Mesothelial cell of epicardium (in vitro differentiated cells): ENCODE results near the gene KLF7. TPM values are rescaled to one million over a fixed set of nuclear protein-coding genes. Genes with fewer than 3 reads are reported as not detected.

Experiments
- DNase-seq, 2 experiments: peaks; one replicate each; pipeline ENCODE4 v3.0.0; 2021; ENCODE audit warnings: low spot score in 2 of 2; ENCODE audit not compliant: unreplicated experiment in 2 of 2
- H3K27ac Mint-ChIP-seq: 2 replicates; pipeline ENCODE4 v1.8.0; 2021; ENCODE audit warnings: mixed read lengths
- H3K27me3 Mint-ChIP-seq: 2 replicates; pipeline ENCODE4 v1.8.0; 2021; ENCODE audit warnings: low read depth, mixed read lengths
- H3K36me3 Mint-ChIP-seq: 2 replicates; pipeline ENCODE4 v1.8.0; 2021; ENCODE audit warnings: mixed read lengths
- H3K4me1 Mint-ChIP-seq: 2 replicates; pipeline ENCODE4 v1.8.0; 2021; ENCODE audit warnings: mixed read lengths
- H3K4me3 Mint-ChIP-seq: 2 replicates; pipeline ENCODE4 v1.8.0; 2021; ENCODE audit warnings: mild to moderate bottlenecking, moderate library complexity, mixed read lengths
- H3K9me3 Mint-ChIP-seq: 2 replicates; pipeline ENCODE4 v1.8.0; 2021; ENCODE audit warnings: mixed read lengths
- CTCF ChIP-seq: fragments of 200-600 bp; sonication (generic); IDR thresholded peaks from one replicate; pipeline ENCODE4 v1.5.0; 2021; ENCODE audit warnings: antibody characterized with exemption; ENCODE audit not compliant: unreplicated experiment
- total RNA-seq: library from RNA; stranded (reverse); gene quantifications from 3 replicates; pipeline ENCODE4 v1.2.1, GENCODE V29; 2021

KLF7 gene
- total RNA-seq, 1 donor from 2014 or later = 17.8 TPM

GRCh38 chr2:207115715-207116364, 49.9 kb downstream of the KLF7 start:
- no peak overlapping the region for H3K4me3 Mint-ChIP-seq
- H3K4me1 Mint-ChIP-seq = peaks cover 10% of the 10 kb centered on the region
- DNase-seq = no peak
- H3K9me3 Mint-ChIP-seq = no peaks in the 10 kb centered on the region
- no peak for TF ChIP-seq CTCF
- H3K27ac Mint-ChIP-seq = no peak overlapping the region
- no peaks in the 10 kb centered on the region for H3K27me3 Mint-ChIP-seq
- no peaks in the 10 kb centered on the region for H3K36me3 Mint-ChIP-seq

GRCh38 chr2:207113414-207113813, 52.3 kb downstream of the KLF7 start:
- no peak overlapping the region for H3K27ac Mint-ChIP-seq

GRCh38 chr2:207112785-207113184, 53.0 kb downstream of the KLF7 start:
- Mint-ChIP-seq H3K27ac (no peak overlapping the region), H3K36me3 (no peaks in the 10 kb centered on the region), H3K27me3 (no peaks in the 10 kb centered on the region), H3K9me3 (no peaks in the 10 kb centered on the region), H3K4me1 (peaks cover 10% of the 10 kb centered on the region), H3K4me3 (no peak overlapping the region)
- TF ChIP-seq CTCF = no peak
- DNase-seq = no peak

More at GRCh38 chr2:207113414-207113813, 52.3 kb downstream of the KLF7 start:
- Mint-ChIP-seq H3K36me3 (no peaks in the 10 kb centered on the region), H3K27me3 (no peaks in the 10 kb centered on the region), H3K4me1 (peaks cover 10% of the 10 kb centered on the region), H3K4me3 (no peak overlapping the region), H3K9me3 (no peaks in the 10 kb centered on the region)
- no peak for DNase-seq
- TF ChIP-seq CTCF = no peak

- no peak for TF ChIP-seq CTCF
- Mint-ChIP-seq H3K27ac (no peak overlapping the region), H3K36me3 (no peaks in the 10 kb centered on the region), H3K4me3 (no peak overlapping the region), H3K27me3 (no peaks in the 10 kb centered on the region), H3K4me1 (peaks cover 10% of the 10 kb centered on the region), H3K9me3 (no peaks in the 10 kb centered on the region)
- DNase-seq = no peak
Measured at GRCh38 chr2:207112383-207112782, 53.4 kb downstream of the KLF7 start.

- Mint-ChIP-seq H3K4me1 (peaks cover 10% of the 10 kb centered on the region), H3K27me3 (no peaks in the 10 kb centered on the region), H3K9me3 (no peaks in the 10 kb centered on the region), H3K36me3 (peaks cover 2% of the 10 kb centered on the region), H3K27ac (no peak overlapping the region), H3K4me3 (no peak overlapping the region)
- no peak for TF ChIP-seq CTCF
- DNase-seq = no peak
Measured at GRCh38 chr2:207111757-207112156, 54.0 kb downstream of the KLF7 start.

GRCh38 chr2:207110715-207111114, 55.0 kb downstream of the KLF7 start:
- DNase-seq = no peak
- H3K27ac Mint-ChIP-seq = no peak overlapping the region
- H3K4me1 Mint-ChIP-seq = peaks cover under 1% of the 10 kb centered on the region
- no peak overlapping the region for H3K4me3 Mint-ChIP-seq
- no peaks in the 10 kb centered on the region for H3K9me3 Mint-ChIP-seq
- peaks cover 2% of the 10 kb centered on the region for H3K36me3 Mint-ChIP-seq
- no peaks in the 10 kb centered on the region for H3K27me3 Mint-ChIP-seq
- no peak for TF ChIP-seq CTCF
